Activated CD4-positive, alpha-beta T cell treated with anti-CD3 and anti-CD28 coated beads, Interleukin-2, amount 10 ng/mL, durations not matched to agents 7 days and 5 days (primary cell): Measurements from ENCODE around the gene FAM193A. TPM values are rescaled to one million over a fixed set of nuclear protein-coding genes. Genes with fewer than 3 reads are reported as not detected.
"Not testable (repeated sequence)": the region's sequence is repeated elsewhere in the genome, so short reads cannot be mapped to it uniquely, and the experiment has no call there.

ENCODE experiments used
- CTCF ChIA-PET: fragments of 350-600 bp; sonication (Branson Sonifier 250); formaldehyde crosslinking; loops from one replicate; lab custom pipeline; 2021; ENCODE audit warnings: antibody characterized with exemption; lab: Charles Lee
- POLR2A ChIA-PET: fragments of 350-600 bp; sonication (Branson Sonifier 250); formaldehyde crosslinking; loops from one replicate; lab custom pipeline; 2021; ENCODE audit warnings: antibody characterized with exemption; lab: Charles Lee
- DNase-seq: peaks from one replicate; pipeline ENCODE4 v3.0.0-alpha.2; 2020
- H3K27ac Mint-ChIP-seq: one replicate; pipeline ENCODE4 v1.8.0; 2021; ENCODE audit warnings: mild to moderate bottlenecking, moderate library complexity, mixed read lengths
- H3K27me3 Mint-ChIP-seq: one replicate; pipeline ENCODE4 v1.8.0; 2021; ENCODE audit warnings: mixed read lengths
- H3K36me3 Mint-ChIP-seq: one replicate; pipeline ENCODE4 v1.8.0; 2021; ENCODE audit warnings: low read depth, mixed read lengths
- H3K4me1 Mint-ChIP-seq: one replicate; pipeline ENCODE4 v1.8.0; 2021; ENCODE audit warnings: mixed read lengths
- H3K4me3 Mint-ChIP-seq: one replicate; pipeline ENCODE4 v1.8.0; 2021; ENCODE audit warnings: mild to moderate bottlenecking, moderate library complexity, mixed read lengths
- H3K9me3 Mint-ChIP-seq: one replicate; pipeline ENCODE4 v1.8.0; 2021; ENCODE audit warnings: mixed read lengths
- total RNA-seq, 2 experiments: library from RNA; stranded (reverse); gene quantifications; one replicate each; pipeline ENCODE4 v1.2.3, GENCODE V29; 2021

FAM193A gene
- total RNA-seq, 2 experiments from 2014 or later, result 33.2 to 35.5 TPM

GRCh38 chr4:2535376-2536192 lies 863 bp upstream of the FAM193A start:
- H3K27ac Mint-ChIP-seq, result peak overlapping the region; percentile 92
- DNase-seq, result peak; percentile 50
- ChIA-PET CTCF (interaction anchor here (0.8 to 1.3 kb wide), 2 partner anchors 24 to 427 kb away, joined by 3 read pairs; partner anchors contain the start of genes GRK4 and NOP14), POLR2A (interaction anchor here (1.0 kb wide), 1 partner anchor 67 kb away, joined by 4 read pairs; the partner anchor contains the start of gene RNF4)
- peak overlapping the region; percentile 83 for H3K4me3 Mint-ChIP-seq
- peaks cover 1% of the 10 kb centered on the region for H3K27me3 Mint-ChIP-seq
- peaks cover 8% of the 10 kb centered on the region for H3K36me3 Mint-ChIP-seq
- H3K4me1 Mint-ChIP-seq, result peaks cover 23% of the 10 kb centered on the region
- no peaks in the 10 kb centered on the region for H3K9me3 Mint-ChIP-seq

GRCh38 chr4:2537011-2537830 lies 774 bp downstream of the FAM193A start:
- peak; percentile 46 for DNase-seq
- Mint-ChIP-seq H3K36me3 (peaks cover 12% of the 10 kb centered on the region), H3K4me1 (peaks cover 24% of the 10 kb centered on the region), H3K9me3 (no peaks in the 10 kb centered on the region), H3K27me3 (no peaks in the 10 kb centered on the region), H3K4me3 (peak overlapping the region; percentile 90), H3K27ac (peak overlapping the region; percentile 92)
- CTCF ChIA-PET, result interaction anchor here (1.3 kb wide), 1 partner anchor 11 kb away, joined by 6 read pairs; no protein-coding TSS in a partner anchor
- POLR2A ChIA-PET, result interaction anchor here (0.9 kb wide), 1 partner anchor 52 kb away, joined by 4 read pairs; no protein-coding TSS in a partner anchor

- H3K9me3 Mint-ChIP-seq, H3K27ac Mint-ChIP-seq, H3K27me3 Mint-ChIP-seq, CTCF ChIA-PET, DNase-seq, POLR2A ChIA-PET, H3K4me3 Mint-ChIP-seq: not testable (repeated sequence)
- H3K36me3 Mint-ChIP-seq, result peaks cover 18% of the 10 kb centered on the region
- H3K4me1 Mint-ChIP-seq, result peaks cover 18% of the 10 kb centered on the region
Measured at GRCh38 chr4:2543580-2544191, 7.2 kb downstream of the FAM193A start.

GRCh38 chr4:2545321-2546013 lies 9.0 kb downstream of the FAM193A start:
- POLR2A ChIA-PET, result no interaction called here
- H3K27ac Mint-ChIP-seq, result no peak overlapping the region
- H3K9me3 Mint-ChIP-seq, result peaks cover 2% of the 10 kb centered on the region

GRCh38 chr4:2546286-2546823 lies 9.9 kb downstream of the FAM193A start:
- POLR2A ChIA-PET, result no interaction called here
- peaks cover 10% of the 10 kb centered on the region for H3K4me1 Mint-ChIP-seq

More at GRCh38 chr4:2545321-2546013, 9.0 kb downstream of the FAM193A start:
- no peak overlapping the region for H3K4me3 Mint-ChIP-seq
- CTCF ChIA-PET, result interaction anchor here (0.6 to 0.9 kb wide), 2 partner anchors 8 to 15 kb away, joined by 3 read pairs; no protein-coding TSS in a partner anchor
- H3K36me3 Mint-ChIP-seq, result peaks cover 14% of the 10 kb centered on the region
- H3K4me1 Mint-ChIP-seq, result peaks cover 10% of the 10 kb centered on the region
- H3K27me3 Mint-ChIP-seq, result no peaks in the 10 kb centered on the region
- DNase-seq, result no peak

GRCh38 chr4:2546961-2547691 lies 10.7 kb downstream of the FAM193A start:
- CTCF ChIA-PET, H3K27ac Mint-ChIP-seq, POLR2A ChIA-PET, H3K4me3 Mint-ChIP-seq, DNase-seq, H3K9me3 Mint-ChIP-seq, H3K27me3 Mint-ChIP-seq: not testable (repeated sequence)
- Mint-ChIP-seq H3K36me3 (peaks cover 10% of the 10 kb centered on the region), H3K4me1 (peaks cover 12% of the 10 kb centered on the region)

More at GRCh38 chr4:2546286-2546823, 9.9 kb downstream of the FAM193A start:
- Mint-ChIP-seq H3K9me3 (peaks cover 2% of the 10 kb centered on the region), H3K27ac (no peak overlapping the region), H3K4me3 (no peak overlapping the region), H3K36me3 (peaks cover 14% of the 10 kb centered on the region), H3K27me3 (no peaks in the 10 kb centered on the region)
- CTCF ChIA-PET, result interaction anchor here (0.6 kb wide), 1 partner anchor 16 kb away, joined by 3 read pairs; no protein-coding TSS in a partner anchor
- no peak for DNase-seq

DNA sequence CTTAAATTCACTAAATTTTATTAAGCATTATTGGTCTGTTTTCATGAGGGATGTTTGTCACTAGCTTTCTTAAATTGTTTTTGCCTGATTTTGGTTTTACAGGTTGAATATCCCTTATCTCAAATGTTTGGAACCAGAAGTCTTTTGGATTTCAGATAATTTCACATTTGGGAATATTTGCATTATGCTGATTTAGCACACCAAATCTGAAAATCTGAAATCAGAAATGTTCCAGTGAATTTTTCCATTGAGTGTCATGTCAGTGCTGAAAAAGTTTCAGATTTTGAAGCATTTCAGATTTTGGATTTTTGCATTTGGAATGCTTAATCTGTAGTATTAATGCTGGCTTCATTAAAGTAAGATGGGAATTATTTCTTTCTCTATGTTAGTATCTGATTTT lies 14.7 kb downstream of the FAM193A start:
- H3K4me1 Mint-ChIP-seq, result peaks cover 10% of the 10 kb centered on the region
- H3K36me3 Mint-ChIP-seq, result peaks cover 4% of the 10 kb centered on the region
- DNase-seq, result no peak
- ChIA-PET CTCF (interaction anchor here (0.7 kb wide), 1 partner anchor 8 kb away, joined by 5 read pairs; no protein-coding TSS in a partner anchor), POLR2A (no interaction called here)
- no peaks in the 10 kb centered on the region for H3K27me3 Mint-ChIP-seq
- no peak overlapping the region for H3K4me3 Mint-ChIP-seq
- peak overlapping the region; percentile 9 for H3K27ac Mint-ChIP-seq
- H3K9me3 Mint-ChIP-seq, result no peaks in the 10 kb centered on the region

DNA sequence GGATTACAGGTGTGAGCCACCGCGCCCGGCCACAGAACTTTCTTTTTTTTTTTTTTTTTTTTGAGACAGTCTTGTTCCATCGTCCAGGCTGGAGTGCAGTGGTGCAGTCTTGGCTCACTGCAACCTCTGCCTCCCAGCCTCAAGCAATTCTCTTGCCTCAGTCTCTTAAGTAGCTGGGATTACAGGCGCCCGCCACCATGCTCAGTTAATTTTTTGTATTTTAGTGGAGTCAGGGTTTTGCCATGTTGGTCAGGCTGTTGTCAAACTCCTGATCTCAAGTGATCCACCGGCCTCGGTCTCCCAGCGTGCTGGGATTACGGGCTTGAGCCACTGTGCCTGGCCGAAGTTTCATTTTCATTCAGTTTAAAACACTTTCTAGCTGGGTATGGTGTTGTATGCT lies 16.4 kb downstream of the FAM193A start:
- peaks cover 10% of the 10 kb centered on the region for H3K4me1 Mint-ChIP-seq
- H3K9me3 Mint-ChIP-seq, result no peaks in the 10 kb centered on the region
- ChIA-PET CTCF (interaction anchor here (0.6 to 1.0 kb wide), 2 partner anchors 144 to 492 kb away, joined by 3 to 4 read pairs; no protein-coding TSS in a partner anchor), POLR2A (no interaction called here)
- H3K4me3 Mint-ChIP-seq, result no peak overlapping the region
- no peaks in the 10 kb centered on the region for H3K27me3 Mint-ChIP-seq
- H3K27ac Mint-ChIP-seq, result no peak overlapping the region
- no peak for DNase-seq
- H3K36me3 Mint-ChIP-seq, result no peaks in the 10 kb centered on the region

GRCh38 chr4:2558301-2558700 lies 21.9 kb downstream of the FAM193A start:
- no peak overlapping the region for H3K4me3 Mint-ChIP-seq
- H3K36me3 Mint-ChIP-seq, result peaks cover 7% of the 10 kb centered on the region
- peaks cover 6% of the 10 kb centered on the region for H3K4me1 Mint-ChIP-seq
- no peaks in the 10 kb centered on the region for H3K27me3 Mint-ChIP-seq
- ChIA-PET POLR2A (interaction anchor here (0.7 kb wide), 1 partner anchor 1545 kb away, joined by 4 read pairs; no protein-coding TSS in a partner anchor), CTCF (interaction anchor here (0.7 to 1.7 kb wide), 2 partner anchors 11 to 39 kb away, joined by 3 to 5 read pairs; no protein-coding TSS in a partner anchor)
- H3K9me3 Mint-ChIP-seq, result no peaks in the 10 kb centered on the region
- DNase-seq, result no peak
- H3K27ac Mint-ChIP-seq, result no peak overlapping the region

DNA sequence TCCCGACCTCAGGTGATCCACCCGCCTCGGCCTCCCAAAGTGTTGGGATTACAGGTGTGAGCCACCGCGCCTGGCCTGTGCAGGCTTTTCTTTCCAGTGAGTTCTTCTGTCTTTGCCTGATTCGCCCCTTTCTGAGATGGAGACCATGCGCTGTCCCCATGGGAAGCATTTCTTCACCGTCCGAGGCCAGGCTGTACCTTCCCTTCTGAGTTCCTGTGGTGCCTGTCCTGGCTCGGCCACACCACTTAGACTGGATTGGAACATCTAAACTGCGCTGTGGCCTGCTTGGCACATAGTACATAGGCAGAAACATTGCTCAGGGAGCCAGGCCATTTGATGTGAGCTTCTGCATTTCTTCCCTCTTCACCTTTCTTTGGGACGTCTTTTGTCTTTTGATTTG lies 23.7 kb downstream of the FAM193A start:
- H3K9me3 Mint-ChIP-seq, result no peaks in the 10 kb centered on the region
- peaks cover 17% of the 10 kb centered on the region for H3K36me3 Mint-ChIP-seq
- no peak overlapping the region for H3K4me3 Mint-ChIP-seq
- no peak for DNase-seq
- ChIA-PET CTCF (no interaction called here), POLR2A (no interaction called here)
- no peaks in the 10 kb centered on the region for H3K27me3 Mint-ChIP-seq
- peaks cover 1% of the 10 kb centered on the region for H3K4me1 Mint-ChIP-seq
- no peak overlapping the region for H3K27ac Mint-ChIP-seq

DNA sequence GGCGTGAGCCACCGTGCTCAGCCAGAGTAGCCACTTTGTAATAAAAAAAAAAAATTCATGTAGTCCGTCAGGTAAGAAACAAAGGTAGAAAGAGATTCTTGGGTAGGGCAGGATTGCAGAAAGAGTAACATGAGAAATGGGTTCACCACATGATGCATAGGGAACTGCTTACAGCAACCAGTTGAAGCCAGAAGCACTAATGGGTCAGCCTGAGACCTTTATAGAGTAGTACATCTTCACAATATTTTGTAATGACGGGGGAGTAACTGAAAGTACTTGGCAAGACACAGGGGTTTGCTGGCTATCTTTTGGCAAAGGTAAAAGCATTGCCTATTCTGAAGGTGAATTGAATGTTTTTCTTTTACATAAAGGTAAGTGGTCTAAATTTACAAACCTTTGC lies 29.1 kb downstream of the FAM193A start:
- Mint-ChIP-seq H3K4me3 (no peak overlapping the region), H3K4me1 (peaks cover 24% of the 10 kb centered on the region), H3K27me3 (no peaks in the 10 kb centered on the region), H3K27ac (no peak overlapping the region), H3K9me3 (no peaks in the 10 kb centered on the region), H3K36me3 (peaks cover 27% of the 10 kb centered on the region)
- ChIA-PET POLR2A (no interaction called here), CTCF (no interaction called here)
- no peak for DNase-seq
